Tibial nerve (tissue), 3 donors: ENCODE measurements around the gene ACTG2.
"Not testable (repeated sequence)": the region's sequence is repeated elsewhere in the genome, so short reads cannot be mapped to it uniquely, and the experiment has no call there.

Experiments
- CTCF ChIP-seq, 5 experiments: fragments of 200-600 bp in 3 of 5; fragments of 450-650 bp in 2 of 5; sonication (generic) in 3 of 5; IDR thresholded peaks; one replicate each; pipeline ENCODE4 v1.5.1; 2016 to 2019; ENCODE audit warnings: antibody characterized with exemption in 5 of 5, mild to moderate bottlenecking in 3 of 5, moderate library complexity in 2 of 5
- POLR2A ChIP-seq, 2 donors: fragments of 450-650 bp; IDR thresholded peaks; one replicate each; pipeline ENCODE4 v1.6.1; 2017; ENCODE audit warnings: antibody characterized with exemption in 2 of 2, mild to moderate bottlenecking in 2 of 2, moderate library complexity in 2 of 2

- TF ChIP-seq CTCF, POLR2A (IDR thresholded peaks at IDR 0.05): not testable (repeated sequence)
Observed at GRCh38 chr2:73887596-73888353, 5.0 kb upstream of the ACTG2 start.
